Measurements from ENCODE around the gene TLE5. TPM values are rescaled to one million over a fixed set of nuclear protein-coding genes. Genes with fewer than 3 reads are reported as not detected.

Gene TLE5
- total and polyA plus RNA-seq, 9 of the 15 experiments (the other 6 are each of a cell fraction or from before 2014, with no cell fraction given) = 2.0 to 347 (median 235) TPM

DNA sequence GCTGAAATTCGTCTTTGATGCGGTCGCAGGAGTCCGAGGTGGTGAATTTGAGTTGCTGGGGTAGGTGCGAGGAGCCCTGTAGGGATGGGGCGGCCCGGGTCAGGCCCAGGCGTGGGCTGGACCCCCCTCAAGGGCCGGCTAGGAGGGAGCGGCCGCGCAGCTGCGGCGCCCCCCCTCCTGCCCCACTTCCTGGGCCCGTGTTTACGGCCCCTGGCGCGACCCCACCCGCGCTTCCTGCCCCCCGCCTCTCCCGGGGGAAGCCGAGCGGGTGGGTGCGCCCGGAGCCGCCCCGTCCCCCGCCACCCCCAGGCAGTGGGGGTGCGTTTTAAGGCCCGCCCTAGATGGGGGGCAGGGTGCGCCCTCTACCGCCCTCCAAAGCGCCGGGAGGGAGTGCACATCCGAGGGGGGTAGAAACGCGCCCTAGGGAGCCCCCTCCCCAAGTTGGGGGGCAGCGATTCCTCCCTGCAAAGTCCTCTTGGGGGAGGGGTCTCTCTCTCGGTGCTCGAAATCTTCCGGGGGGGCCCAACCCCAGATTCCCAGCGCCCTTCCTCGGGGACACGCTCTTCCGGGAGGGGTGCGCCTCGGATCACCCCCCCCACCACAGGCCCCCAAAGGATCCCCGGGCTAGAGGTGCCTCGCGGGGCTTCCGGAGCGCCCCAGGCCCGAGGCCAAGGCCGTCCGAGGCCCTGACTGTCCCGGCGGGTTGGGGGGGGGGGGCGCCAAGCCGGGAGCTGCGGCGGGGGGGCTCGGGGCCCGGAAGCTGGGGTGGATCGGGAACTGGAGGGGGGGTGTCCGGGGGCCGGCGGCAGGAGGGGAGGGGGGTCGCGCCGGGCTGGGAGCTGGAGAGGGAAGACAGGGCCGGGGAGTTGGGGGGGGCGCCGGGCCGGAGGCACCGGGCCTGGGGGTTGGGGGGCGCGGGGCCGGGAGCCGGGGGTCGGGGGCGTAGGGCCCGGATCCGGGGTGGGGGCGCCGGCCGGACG, 823 bp downstream of the TLE5 start (continued):
- TF ChIP-seq, protein P1, sequence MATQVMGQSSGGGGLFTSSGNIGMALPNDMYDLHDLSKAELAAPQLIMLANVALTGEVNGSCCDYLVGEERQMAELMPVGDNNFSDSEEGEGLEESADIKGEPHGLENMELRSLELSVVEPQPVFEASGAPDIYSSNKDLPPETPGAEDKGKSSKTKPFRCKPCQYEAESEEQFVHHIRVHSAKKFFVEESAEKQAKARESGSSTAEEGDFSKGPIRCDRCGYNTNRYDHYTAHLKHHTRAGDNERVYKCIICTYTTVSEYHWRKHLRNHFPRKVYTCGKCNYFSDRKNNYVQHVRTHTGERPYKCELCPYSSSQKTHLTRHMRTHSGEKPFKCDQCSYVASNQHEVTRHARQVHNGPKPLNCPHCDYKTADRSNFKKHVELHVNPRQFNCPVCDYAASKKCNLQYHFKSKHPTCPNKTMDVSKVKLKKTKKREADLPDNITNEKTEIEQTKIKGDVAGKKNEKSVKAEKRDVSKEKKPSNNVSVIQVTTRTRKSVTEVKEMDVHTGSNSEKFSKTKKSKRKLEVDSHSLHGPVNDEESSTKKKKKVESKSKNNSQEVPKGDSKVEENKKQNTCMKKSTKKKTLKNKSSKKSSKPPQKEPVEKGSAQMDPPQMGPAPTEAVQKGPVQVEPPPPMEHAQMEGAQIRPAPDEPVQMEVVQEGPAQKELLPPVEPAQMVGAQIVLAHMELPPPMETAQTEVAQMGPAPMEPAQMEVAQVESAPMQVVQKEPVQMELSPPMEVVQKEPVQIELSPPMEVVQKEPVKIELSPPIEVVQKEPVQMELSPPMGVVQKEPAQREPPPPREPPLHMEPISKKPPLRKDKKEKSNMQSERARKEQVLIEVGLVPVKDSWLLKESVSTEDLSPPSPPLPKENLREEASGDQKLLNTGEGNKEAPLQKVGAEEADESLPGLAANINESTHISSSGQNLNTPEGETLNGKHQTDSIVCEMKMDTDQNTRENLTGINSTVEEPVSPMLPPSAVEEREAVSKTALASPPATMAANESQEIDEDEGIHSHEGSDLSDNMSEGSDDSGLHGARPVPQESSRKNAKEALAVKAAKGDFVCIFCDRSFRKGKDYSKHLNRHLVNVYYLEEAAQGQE (IDR thresholded peaks at IDR 0.05; ENCODE audit: borderline replicate concordance) = peak; percentile 30; the same call in 1 of the 2 replicates
- TF ChIP-seq, protein P1 (CRISPR knock-in tag; IDR thresholded peaks at IDR 0.05; ENCODE audit: low read depth) = peak; percentile 38; the same call in 1 of the 2 replicates
- no peak for TF ChIP-seq PURB (CRISPR knock-in tag; IDR thresholded peaks at IDR 0.05; ENCODE audit: low read depth)
- TF ChIP-seq CBFA2T3 (IDR thresholded peaks at IDR 0.05) = no peak
- TF ChIP-seq ZNF778 (CRISPR knock-in tag; IDR thresholded peaks at IDR 0.05) = no peak
- TF ChIP-seq MTF1 (CRISPR knock-in tag; IDR thresholded peaks at IDR 0.05; ENCODE audit: borderline replicate concordance) = no peak
- peak; percentile 74 for TF ChIP-seq ELF1 (tag; IDR thresholded peaks at IDR 0.05)
- TF ChIP-seq CHD4 (IDR thresholded peaks at IDR 0.05; ENCODE audit: insufficient read depth, insufficient replicate concordance, low read depth, low read length, poor library complexity, severe bottlenecking) = peak; percentile 10
- TF ChIP-seq SIN3B (IDR thresholded peaks at IDR 0.05; ENCODE audit: low read depth) = peak; percentile 46; the same call in 1 of the 2 replicates
- TF ChIP-seq LCOR (CRISPR knock-in tag; IDR thresholded peaks at IDR 0.05) = no peak
- no peak for TF ChIP-seq HEY1 (CRISPR knock-in tag; IDR thresholded peaks at IDR 0.05; ENCODE audit: borderline replicate concordance)
- peak; percentile 56; the same call in 1 of the 2 replicates for TF ChIP-seq SUPT5H (IDR thresholded peaks at IDR 0.05)
- TF ChIP-seq ZNF347 (CRISPR knock-in tag; IDR thresholded peaks at IDR 0.05; ENCODE audit: low read depth) = no peak
- TF ChIP-seq, protein P2, sequence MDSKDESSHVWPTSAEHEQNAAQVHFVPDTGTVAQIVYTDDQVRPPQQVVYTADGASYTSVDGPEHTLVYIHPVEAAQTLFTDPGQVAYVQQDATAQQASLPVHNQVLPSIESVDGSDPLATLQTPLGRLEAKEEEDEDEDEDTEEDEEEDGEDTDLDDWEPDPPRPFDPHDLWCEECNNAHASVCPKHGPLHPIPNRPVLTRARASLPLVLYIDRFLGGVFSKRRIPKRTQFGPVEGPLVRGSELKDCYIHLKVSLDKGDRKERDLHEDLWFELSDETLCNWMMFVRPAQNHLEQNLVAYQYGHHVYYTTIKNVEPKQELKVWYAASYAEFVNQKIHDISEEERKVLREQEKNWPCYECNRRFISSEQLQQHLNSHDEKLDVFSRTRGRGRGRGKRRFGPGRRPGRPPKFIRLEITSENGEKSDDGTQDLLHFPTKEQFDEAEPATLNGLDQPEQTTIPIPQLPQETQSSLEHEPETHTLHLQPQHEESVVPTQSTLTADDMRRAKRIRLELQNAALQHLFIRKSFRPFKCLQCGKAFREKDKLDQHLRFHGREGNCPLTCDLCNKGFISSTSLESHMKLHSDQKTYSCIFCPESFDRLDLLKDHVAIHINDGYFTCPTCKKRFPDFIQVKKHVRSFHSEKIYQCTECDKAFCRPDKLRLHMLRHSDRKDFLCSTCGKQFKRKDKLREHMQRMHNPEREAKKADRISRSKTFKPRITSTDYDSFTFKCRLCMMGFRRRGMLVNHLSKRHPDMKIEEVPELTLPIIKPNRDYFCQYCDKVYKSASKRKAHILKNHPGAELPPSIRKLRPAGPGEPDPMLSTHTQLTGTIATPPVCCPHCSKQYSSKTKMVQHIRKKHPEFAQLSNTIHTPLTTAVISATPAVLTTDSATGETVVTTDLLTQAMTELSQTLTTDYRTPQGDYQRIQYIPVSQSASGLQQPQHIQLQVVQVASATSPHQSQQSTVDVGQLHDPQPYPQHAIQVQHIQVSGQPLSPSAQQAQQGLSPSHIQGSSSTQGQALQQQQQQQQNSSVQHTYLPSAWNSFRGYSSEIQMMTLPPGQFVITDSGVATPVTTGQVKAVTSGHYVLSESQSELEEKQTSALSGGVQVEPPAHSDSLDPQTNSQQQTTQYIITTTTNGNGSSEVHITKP (IDR thresholded peaks at IDR 0.05; ENCODE audit: partially characterized antibody) = peak; percentile 79
- no peak for TF ChIP-seq HDAC8 (tag; IDR thresholded peaks at IDR 0.05)
- TF ChIP-seq NRF1 (conservative IDR thresholded peaks at IDR 0.05 in 1 of 2, IDR thresholded peaks at IDR 0.05 in 1 of 2) = peak; percentile 42 to 57

All from K562 (cell line).